Epithelial cell of esophagus (primary cell): ENCODE data around the gene NANS.

Experiments used
- DNase-seq: peaks from one replicate; pipeline ENCODE4 v3.0.0; 2010; ENCODE audit warnings: low read depth
- H3K4me3 ChIP-seq: 2 replicates; pipeline ENCODE4 v1.5.1; 2011; ENCODE audit warnings: mild to moderate bottlenecking, low read length, control low read depth
- TF ChIP-seq, protein P1 (sequence below): IDR thresholded peaks from 2 replicates; pipeline ENCODE4 v1.5.1; 2011; ENCODE audit warnings: low read depth, mild to moderate bottlenecking, low read length, control low read depth, inconsistent platforms; ENCODE audit not compliant: insufficient read depth; ENCODE audit errors: missing control alignments

NANS gene

GRCh38 chr9:98056269-98057137, at the start of gene NANS:
Gene NANS, plus strand, starts transcription at chr9:98056732. Its CDS starts 77 bp downstream, at chr9:98056809.
- peak; percentile 94 for DNase-seq
- TF ChIP-seq, protein P1, sequence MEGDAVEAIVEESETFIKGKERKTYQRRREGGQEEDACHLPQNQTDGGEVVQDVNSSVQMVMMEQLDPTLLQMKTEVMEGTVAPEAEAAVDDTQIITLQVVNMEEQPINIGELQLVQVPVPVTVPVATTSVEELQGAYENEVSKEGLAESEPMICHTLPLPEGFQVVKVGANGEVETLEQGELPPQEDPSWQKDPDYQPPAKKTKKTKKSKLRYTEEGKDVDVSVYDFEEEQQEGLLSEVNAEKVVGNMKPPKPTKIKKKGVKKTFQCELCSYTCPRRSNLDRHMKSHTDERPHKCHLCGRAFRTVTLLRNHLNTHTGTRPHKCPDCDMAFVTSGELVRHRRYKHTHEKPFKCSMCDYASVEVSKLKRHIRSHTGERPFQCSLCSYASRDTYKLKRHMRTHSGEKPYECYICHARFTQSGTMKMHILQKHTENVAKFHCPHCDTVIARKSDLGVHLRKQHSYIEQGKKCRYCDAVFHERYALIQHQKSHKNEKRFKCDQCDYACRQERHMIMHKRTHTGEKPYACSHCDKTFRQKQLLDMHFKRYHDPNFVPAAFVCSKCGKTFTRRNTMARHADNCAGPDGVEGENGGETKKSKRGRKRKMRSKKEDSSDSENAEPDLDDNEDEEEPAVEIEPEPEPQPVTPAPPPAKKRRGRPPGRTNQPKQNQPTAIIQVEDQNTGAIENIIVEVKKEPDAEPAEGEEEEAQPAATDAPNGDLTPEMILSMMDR, result no peak
- H3K4me3 ChIP-seq, result peak within 1 kb of the TSS; percentile 69

- H3K4me3 ChIP-seq, result no peak overlapping the region
- TF ChIP-seq, protein P1, result no peak
- peak; percentile 42 for DNase-seq
Observed at GRCh38 chr9:98007251-98007928, 49.1 kb upstream of the NANS start.

DNA sequence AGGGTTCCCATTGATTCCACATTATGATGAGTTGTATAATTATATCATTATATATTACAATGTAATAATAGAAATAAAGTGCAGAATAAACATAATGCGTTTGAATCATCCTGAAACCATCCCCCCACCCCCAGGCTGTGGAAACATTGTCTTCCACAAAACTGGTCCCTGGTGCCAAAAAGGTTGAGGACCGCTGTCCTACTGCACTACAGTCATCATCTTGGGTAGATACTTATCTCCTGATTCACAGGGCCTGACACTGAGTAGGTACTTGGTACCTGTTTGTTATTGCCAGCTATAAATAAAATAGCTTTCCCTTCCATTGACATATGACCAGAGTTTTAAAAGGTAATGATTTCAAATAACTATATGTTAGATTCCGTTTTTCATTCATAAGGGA, 47.8 kb upstream of the NANS start:
- H3K4me3 ChIP-seq, result no peak overlapping the region
- TF ChIP-seq, protein P1, result no peak
- DNase-seq, result no peak

GRCh38 chr9:98009437-98009836, 47.1 kb upstream of the NANS start:
- TF ChIP-seq, protein P1, result no peak
- no peak for DNase-seq
- H3K4me3 ChIP-seq, result no peak overlapping the region

DNA sequence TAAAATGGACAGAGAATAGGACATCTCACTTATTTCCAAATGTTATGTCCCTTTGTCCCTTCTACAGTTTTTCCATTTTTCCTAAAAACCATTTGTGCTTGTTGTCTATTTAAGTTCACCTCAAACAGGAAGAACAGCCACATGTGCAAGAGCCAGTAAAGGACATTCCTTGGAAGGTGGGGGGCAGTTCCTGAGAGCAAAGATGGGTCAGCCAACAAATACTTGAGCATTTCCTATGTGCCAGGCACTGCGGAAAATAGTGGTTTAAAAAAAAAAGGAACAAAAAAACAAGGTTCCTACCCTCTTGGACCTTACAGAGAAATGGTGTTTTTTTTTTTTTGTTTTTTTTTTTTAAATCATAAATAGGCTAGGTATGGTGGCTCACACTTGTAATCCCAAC, 46.6 kb upstream of the NANS start:
- TF ChIP-seq, protein P1, result no peak
- DNase-seq, result no peak
- H3K4me3 ChIP-seq, result no peak overlapping the region

- peak; percentile 80 for DNase-seq
- TF ChIP-seq, protein P1, result no peak
- H3K4me3 ChIP-seq, result no peak overlapping the region
Observed at GRCh38 chr9:98010445-98010844, 46.1 kb upstream of the NANS start.
